GM12878 (cell line): ENCODE measurements around the gene KIF22. TPM values are rescaled to one million over a fixed set of nuclear protein-coding genes. Genes with fewer than 3 reads are reported as not detected.

Experiments
- ATAC-seq: fragments of 200-7000 bp; cut with Tn5 transposase; 3 replicates; pipeline ENCODE4 v1.9.1; 2020; ENCODE audit warnings: mild to moderate bottlenecking, moderate library complexity
- BruUV-seq: library from RNA; stranded (reverse); fragments of 400-500 nt; replicated peaks from 2 replicates; lab custom pipeline; 2021; lab: Mats Ljungman, UMichigan
- CTCF ChIA-PET: fragments of 300-600 bp; sonication (Branson Sonifier 250); formaldehyde crosslinking; extraction: SDS; loops from one replicate; lab custom pipeline; 2021; ENCODE audit warnings: inconsistent platforms; lab: Yijun Ruan, JAX
- POLR2A ChIA-PET: fragments of 350-600 bp; formaldehyde crosslinking; extraction: SDS; loops from one replicate; lab custom pipeline; 2021; ENCODE audit warnings: inconsistent platforms; lab: Charles Lee
- RAD21 ChIA-PET: fragments of 300-600 bp; sonication (Branson Sonifier 250); formaldehyde crosslinking; loops from one replicate; lab custom pipeline; 2023; ENCODE audit warnings: antibody characterized with exemption; ENCODE audit not compliant: unreplicated experiment; lab: Charles Lee
- SMC1A ChIA-PET: fragments of 300-600 bp; sonication (Branson Sonifier 250); formaldehyde crosslinking; loops from one replicate; lab custom pipeline; 2023; ENCODE audit not compliant: unreplicated experiment, uncharacterized antibody; lab: Charles Lee
- DNase-seq: peaks from one replicate; pipeline ENCODE4 v3.0.0-alpha.2; 2011; ENCODE audit warnings: low read depth, low spot score
- FAIRE-seq: peaks from 3 replicates; lab custom pipeline; 2011; peaks lifted over from hg19 to GRCh38; lab: Jason Lieb, UNC
- H2AFZ ChIP-seq: 2 replicates; pipeline ENCODE4 v1.6.0; 2011; ENCODE audit warnings: low read depth, low read length, control low read depth; ENCODE audit not compliant: control insufficient read depth
- H3K27ac ChIP-seq: 2 replicates; pipeline ENCODE4 v1.5.1; 2011; ENCODE audit warnings: control low read depth; ENCODE audit not compliant: control insufficient read depth, insufficient read depth
- H3K27me3 ChIP-seq, 2 experiments: replicated peaks in 1 of 2; 2 replicates each; pipeline versions ENCODE4 v1.6.0 to v1.6.1; 2011; ENCODE audit warnings: low read length in 1 of 2; ENCODE audit not compliant: control insufficient read depth in 2 of 2, insufficient read depth in 2 of 2
- H3K36me3 ChIP-seq, 2 experiments: 2 replicates each; pipeline ENCODE4 v1.5.1; 2011; ENCODE audit warnings: low read length in 1 of 2; ENCODE audit not compliant: control insufficient read depth in 2 of 2, insufficient read depth in 2 of 2
- H3K4me1 ChIP-seq: 2 replicates; pipeline ENCODE4 v1.6.1; 2011; ENCODE audit warnings: mild to moderate bottlenecking, low read length, moderate library complexity, mixed read lengths; ENCODE audit not compliant: control insufficient read depth, insufficient read depth
- H3K4me2 ChIP-seq: 2 replicates; pipeline ENCODE4 v1.6.0; 2011; ENCODE audit warnings: control low read depth; ENCODE audit not compliant: control insufficient read depth, insufficient read depth
- H3K4me3 ChIP-seq: fragments of 200-600 bp; sonication (generic); 2 replicates; pipeline ENCODE4 v1.5.1; 2016
- H3K79me2 ChIP-seq: 2 replicates; pipeline ENCODE4 v1.6.0; 2011; ENCODE audit warnings: low read length; ENCODE audit not compliant: control insufficient read depth, insufficient read depth
- H3K9ac ChIP-seq: 2 replicates; pipeline ENCODE4 v1.8.0; 2011; ENCODE audit warnings: low read length, control low read depth, mixed read lengths; ENCODE audit not compliant: control insufficient read depth, insufficient read depth
- H3K9me3 ChIP-seq: replicated peaks from 3 replicates; pipeline ENCODE4 v1.5.1; 2011; ENCODE audit warnings: mild to moderate bottlenecking, low read length; ENCODE audit not compliant: control insufficient read depth, insufficient read depth
- H4K20me1 ChIP-seq: 2 replicates; pipeline ENCODE4 v1.6.0; 2011; ENCODE audit not compliant: control insufficient read depth, insufficient read depth
- IKZF1 ChIP-seq: fragments of 450-650 bp; conservative IDR thresholded peaks from 2 replicates; pipeline ENCODE4 v1.6.1; 2017; ENCODE audit warnings: antibody characterized with exemption, mild to moderate bottlenecking
- IKZF2 ChIP-seq, 2 experiments: fragments of 450-650 bp; IDR thresholded peaks; 2 replicates each; pipeline ENCODE4 v1.6.1; 2017; ENCODE audit warnings: mild to moderate bottlenecking in 2 of 2, moderate library complexity in 2 of 2
- MTA2 ChIP-seq: fragments of 450-650 bp; IDR thresholded peaks from 2 replicates; pipeline ENCODE4 v1.6.1; 2016; ENCODE audit warnings: low read depth, mild to moderate bottlenecking, moderate library complexity
- WGBS: methylation state at CpG from one replicate; pipeline ENCODE4 v1.1.6; 2016; ENCODE audit warnings: low lambda C conversion rate; ENCODE audit not compliant: insufficient replicate concordance, insufficient coverage; ENCODE audit errors: missing lambda C conversion rate; 5-methylcytosine and 5-hydroxymethylcytosine counted together
- in situ Hi-C: fragments of 300-500 bp; cut with MboI; formaldehyde crosslinking; loops from 9 replicates; pipeline ENCODE4 v1.14.3; 2018; ENCODE audit warnings: mixed read lengths
- intact Hi-C: fragments of 100-400 bp; cut with micrococcal nuclease; formaldehyde crosslinking; loops from one replicate; pipeline ENCODE4 v1.14.2; 2022; ENCODE audit not compliant: unreplicated experiment
- polyA plus RNA-seq, 11 experiments: library from polyadenylated mRNA; depleted of rRNA in 4 of 11; unstranded in 6 of 11; stranded (reverse) in 5 of 11; fragments of >200 nt; fragmentation: Nextera tagmentation in 4 of 11; fragmentation: Illumina TruSeq in 1 of 11; extraction: Ambion mirVana in 4 of 11; extraction: Trizol in 1 of 11; gene quantifications; 1 replicate in 1 of 11; 2 replicates in 10 of 11; pipeline versions ENCODE4 v1.2.1 to v1.2.3, GENCODE V29; 2011 to 2016; ENCODE audit warnings: inconsistent platforms in 2 of 11, missing spikeins in 2 of 11, low read depth in 1 of 11
- total RNA-seq, 4 experiments: library from RNA; depleted of rRNA in 3 of 4; stranded (reverse); fragments of >200 nt in 3 of 4; fragmentation: Illumina TruSeq in 1 of 4; extraction: Trizol in 1 of 4; gene quantifications; 2 replicates each; pipeline versions ENCODE4 v1.2.1 to v1.2.3, GENCODE V29; 2013 to 2021
- TF ChIP-seq, protein P1 (sequence below): IDR thresholded peaks from 2 replicates; pipeline ENCODE4 v1.6.1; 2011; ENCODE audit warnings: borderline replicate concordance, low read depth, mild to moderate bottlenecking, moderate library complexity, mixed read lengths, low read length; ENCODE audit not compliant: insufficient read depth; ENCODE audit errors: extremely low read length

The KIF22 gene
- total and polyA plus RNA-seq, 10 of the 15 experiments (the other 5 are each of a cell fraction or from before 2014, with no cell fraction given) = 7.6 to 158 (median 132) TPM

DNA sequence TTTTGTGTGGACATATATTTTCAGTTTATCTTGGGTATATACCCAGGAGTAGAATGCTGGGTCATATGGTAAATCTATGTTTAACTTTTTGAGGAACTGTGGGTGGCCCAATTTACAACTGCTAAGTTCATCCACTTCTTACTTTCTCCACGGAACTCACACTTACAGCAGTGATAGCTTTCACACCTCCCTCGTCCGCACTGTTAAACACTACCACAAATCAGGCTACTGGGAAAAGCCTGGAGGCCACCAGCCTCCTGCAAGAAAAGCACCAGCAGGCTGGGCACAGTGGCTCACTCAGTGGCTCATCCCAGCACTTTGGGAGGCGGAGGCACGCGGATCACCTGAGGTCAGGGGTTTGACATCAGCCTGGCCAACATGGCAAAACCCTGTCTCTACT lies 27.2 kb upstream of the KIF22 start:
- TF ChIP-seq IKZF1 (peak; percentile 62; the same call in 1 of the 2 replicates), MTA2 (0 out of 2 replicates have a peak, but pooled peaks have one; percentile 12), IKZF2 (IDR thresholded peaks at IDR 0.05) (peak in 1 of 2 experiments; percentile 33; a peak in 1 of 4 replicates)
- TF ChIP-seq, protein P1, sequence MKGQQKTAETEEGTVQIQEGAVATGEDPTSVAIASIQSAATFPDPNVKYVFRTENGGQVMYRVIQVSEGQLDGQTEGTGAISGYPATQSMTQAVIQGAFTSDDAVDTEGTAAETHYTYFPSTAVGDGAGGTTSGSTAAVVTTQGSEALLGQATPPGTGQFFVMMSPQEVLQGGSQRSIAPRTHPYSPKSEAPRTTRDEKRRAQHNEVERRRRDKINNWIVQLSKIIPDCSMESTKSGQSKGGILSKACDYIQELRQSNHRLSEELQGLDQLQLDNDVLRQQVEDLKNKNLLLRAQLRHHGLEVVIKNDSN = no peak
- TF ChIP-seq, all 136 proteins: peak for 3
- Histone ChIP-seq H3K36me3 (no peaks in the 10 kb centered on the region), H3K79me2 (no peaks in the 10 kb centered on the region), H3K4me2 (no peak overlapping the region), H3K4me1 (no peaks in the 10 kb centered on the region), H3K27ac (no peak overlapping the region), H3K27me3 (no peaks in the 10 kb centered on the region), H2AFZ (no peak overlapping the region), H3K9me3 (no peaks in the 10 kb centered on the region), H3K4me3 (no peak overlapping the region), H4K20me1 (no peaks in the 10 kb centered on the region), H3K9ac (no peak overlapping the region)
- ChIA-PET RAD21 (no interaction called here), POLR2A (no interaction called here), SMC1A (no interaction called here), CTCF (no interaction called here)
- no peak for FAIRE-seq
- intact Hi-C loops (no loop called here), in situ Hi-C loops (no loop called here)
- BruUV-seq = no TSS peak
- no peak for DNase-seq
- ATAC-seq = no peak
- WGBS = 95% methylated on average over 6 of the region's 6 CpGs
